Trophoblast cell (in vitro differentiated cells and primary cell): ENCODE results near the gene RASSF10.

Experiments used
- DNase-seq, 2 donors: peaks; one replicate each; pipeline ENCODE4 v3.0.0-alpha.2; 2016
- H2AFZ ChIP-seq: 2 replicates; pipeline ENCODE4 v1.6.1; 2013; ENCODE audit warnings: low read length, moderate library complexity, mild to moderate bottlenecking; ENCODE audit not compliant: insufficient read depth, poor library complexity
- H2AK5ac ChIP-seq: 2 replicates; pipeline ENCODE4 v1.6.1; 2013; ENCODE audit warnings: mild to moderate bottlenecking, low read length
- H2BK120ac ChIP-seq: 2 replicates; pipeline ENCODE4 v1.6.1; 2013; ENCODE audit warnings: low read length, mild to moderate bottlenecking, moderate library complexity; ENCODE audit not compliant: insufficient read depth, poor library complexity
- H2BK12ac ChIP-seq: 2 replicates; pipeline ENCODE4 v1.6.1; 2013; ENCODE audit warnings: mild to moderate bottlenecking, low read length, moderate library complexity
- H2BK5ac ChIP-seq: 2 replicates; pipeline ENCODE4 v1.6.1; 2013; ENCODE audit warnings: low read length, low read depth, moderate library complexity, mild to moderate bottlenecking; ENCODE audit not compliant: poor library complexity
- H3K14ac ChIP-seq: 2 replicates; pipeline ENCODE4 v1.6.1; 2013; ENCODE audit warnings: mild to moderate bottlenecking, low read length
- H3K18ac ChIP-seq: 2 replicates; pipeline ENCODE4 v1.6.1; 2013; ENCODE audit warnings: mild to moderate bottlenecking, low read length
- H3K23ac ChIP-seq: 2 replicates; pipeline ENCODE4 v1.6.1; 2013; ENCODE audit warnings: low read length
- H3K27ac ChIP-seq: 2 replicates; pipeline ENCODE4 v1.5.1; 2013; ENCODE audit warnings: low read depth, mild to moderate bottlenecking, inconsistent platforms, low read length, moderate library complexity
- H3K27me3 ChIP-seq: 2 replicates; pipeline ENCODE4 v1.6.1; 2013; ENCODE audit warnings: inconsistent platforms, mild to moderate bottlenecking, low read length, moderate library complexity; ENCODE audit not compliant: insufficient read depth
- H3K36me3 ChIP-seq, 2 experiments: 1 replicate in 1 of 2; 2 replicates in 1 of 2; pipeline ENCODE4 v1.6.1; 2013; ENCODE audit warnings: low read length in 2 of 2, mild to moderate bottlenecking in 2 of 2, moderate library complexity in 1 of 2; ENCODE audit not compliant: insufficient read depth in 2 of 2, control insufficient read depth in 1 of 2
- H3K4ac ChIP-seq: 2 replicates; pipeline ENCODE4 v1.6.1; 2013; ENCODE audit warnings: low read depth, mild to moderate bottlenecking, low read length, moderate library complexity
- H3K4me1 ChIP-seq, 2 experiments: 1 replicate in 1 of 2; 2 replicates in 1 of 2; pipeline ENCODE4 v1.6.1; 2013; ENCODE audit warnings: low read length in 2 of 2, mild to moderate bottlenecking in 2 of 2, moderate library complexity in 1 of 2; ENCODE audit not compliant: insufficient read depth in 2 of 2, control insufficient read depth in 1 of 2
- H3K4me2 ChIP-seq: 2 replicates; pipeline ENCODE4 v1.6.1; 2013; ENCODE audit warnings: inconsistent platforms, mild to moderate bottlenecking, low read length, moderate library complexity
- H3K4me3 ChIP-seq: 2 replicates; pipeline ENCODE4 v1.5.1; 2013; ENCODE audit warnings: mild to moderate bottlenecking, low read depth, low read length, inconsistent platforms
- H3K79me1 ChIP-seq: one replicate; pipeline ENCODE4 v1.6.1; 2013; ENCODE audit warnings: low read length
- H3K79me2 ChIP-seq: 2 replicates; pipeline ENCODE4 v1.6.1; 2013; ENCODE audit warnings: low read length, mild to moderate bottlenecking; ENCODE audit not compliant: control insufficient read depth, insufficient read depth, poor library complexity
- H3K9ac ChIP-seq: 2 replicates; pipeline ENCODE4 v1.6.1; 2013; ENCODE audit warnings: mild to moderate bottlenecking, low read length
- H3K9me3 ChIP-seq: 2 replicates; pipeline ENCODE4 v1.6.1; 2013; ENCODE audit warnings: low read depth, mild to moderate bottlenecking, control low read depth, inconsistent platforms, low read length; ENCODE audit not compliant: insufficient read depth
- H4K12ac ChIP-seq: 2 replicates; pipeline ENCODE4 v1.6.1; 2013; ENCODE audit warnings: low read depth, mild to moderate bottlenecking, low read length, moderate library complexity
- H4K8ac ChIP-seq: 2 replicates; pipeline ENCODE4 v1.6.1; 2013; ENCODE audit warnings: low read depth, mild to moderate bottlenecking, low read length, moderate library complexity
- H4K91ac ChIP-seq: one replicate; pipeline ENCODE4 v1.6.1; 2013; ENCODE audit warnings: low read depth, mild to moderate bottlenecking, low read length, moderate library complexity
- WGBS: extraction: QIAGEN DNeasy Blood & Tissue Kit; methylation state at CpG from one replicate; pipeline ENCODE4 v1.1.7; 2013; ENCODE audit warnings: missing lambda C conversion rate; ENCODE audit not compliant: insufficient read length, insufficient coverage; ENCODE audit errors: extremely low coverage; 5-methylcytosine and 5-hydroxymethylcytosine counted together

Gene RASSF10

DNA sequence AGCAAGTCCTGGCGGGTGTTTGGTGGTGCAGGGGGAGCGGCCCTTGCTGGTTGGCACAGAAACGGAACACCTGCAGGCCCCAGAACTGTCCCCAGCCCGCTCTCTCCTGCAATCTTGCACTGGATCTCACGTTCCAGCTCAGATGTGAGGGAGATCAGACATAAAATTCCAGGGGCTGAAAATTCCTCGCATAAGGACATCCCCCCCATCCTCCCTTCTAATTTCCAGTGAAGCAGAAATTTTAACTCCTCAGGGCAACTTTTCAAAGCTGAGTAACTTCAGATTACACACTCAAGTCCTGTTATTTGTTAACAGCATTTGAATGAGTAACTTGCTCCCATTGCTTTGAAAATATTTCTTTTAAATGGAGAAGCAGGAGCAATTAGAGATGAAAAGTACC, 40.3 kb upstream of the RASSF10 start:
- H3K9me3 ChIP-seq, result no peaks in the 10 kb centered on the region
- H2BK12ac ChIP-seq, result no peak overlapping the region
- H3K4me3 ChIP-seq, result no peak overlapping the region
- H3K4ac ChIP-seq, result no peak overlapping the region
- no peak overlapping the region for H3K4me2 ChIP-seq
- no peak overlapping the region for H2AK5ac ChIP-seq
- H3K18ac ChIP-seq, result no peak overlapping the region
- no peaks in the 10 kb centered on the region for H3K79me1 ChIP-seq
- H3K27ac ChIP-seq, result no peak overlapping the region
- no peak overlapping the region for H4K91ac ChIP-seq
- H4K12ac ChIP-seq, result no peak overlapping the region
- no peak overlapping the region for H2BK120ac ChIP-seq
- H3K36me3 ChIP-seq, result no peaks in the 10 kb centered on the region
- H2BK5ac ChIP-seq, result no peak overlapping the region
- no CpG with 5 or more reads among the region's 6 CpGs for WGBS
- no peaks in the 10 kb centered on the region for H3K79me2 ChIP-seq
- no peak overlapping the region for H3K23ac ChIP-seq
- no peaks in the 10 kb centered on the region for H3K27me3 ChIP-seq
- H2AFZ ChIP-seq, result no peak overlapping the region
- H3K4me1 ChIP-seq, result peaks cover 2 to 5% of the 10 kb centered on the region in 2 experiments
- H3K9ac ChIP-seq, result no peak overlapping the region
- peak in 1 of 2 donors; percentile 55 for DNase-seq
- no peak overlapping the region for H4K8ac ChIP-seq
- no peak overlapping the region for H3K14ac ChIP-seq

GRCh38 chr11:12971955-12972354, 37.2 kb upstream of the RASSF10 start:
- no peak overlapping the region for H3K23ac ChIP-seq
- H3K79me2 ChIP-seq, result no peaks in the 10 kb centered on the region
- H3K4me1 ChIP-seq, result peaks cover 2 to 5% of the 10 kb centered on the region in 2 experiments
- no peaks in the 10 kb centered on the region for H3K9me3 ChIP-seq
- H3K9ac ChIP-seq, result no peak overlapping the region
- H4K12ac ChIP-seq, result no peak overlapping the region
- no peak overlapping the region for H2BK120ac ChIP-seq
- H3K4me2 ChIP-seq, result no peak overlapping the region
- no CpG with 5 or more reads among the region's 1 CpG for WGBS
- H3K79me1 ChIP-seq, result no peaks in the 10 kb centered on the region
- H4K8ac ChIP-seq, result no peak overlapping the region
- no peak overlapping the region for H3K4ac ChIP-seq
- no peak overlapping the region for H3K4me3 ChIP-seq
- DNase-seq, result no peak
- H3K14ac ChIP-seq, result no peak overlapping the region
- no peak overlapping the region for H2AFZ ChIP-seq
- H3K27me3 ChIP-seq, result no peaks in the 10 kb centered on the region
- H3K27ac ChIP-seq, result no peak overlapping the region
- H2BK5ac ChIP-seq, result no peak overlapping the region
- no peak overlapping the region for H3K18ac ChIP-seq
- H4K91ac ChIP-seq, result no peak overlapping the region
- H2BK12ac ChIP-seq, result no peak overlapping the region
- no peaks in the 10 kb centered on the region for H3K36me3 ChIP-seq
- H2AK5ac ChIP-seq, result no peak overlapping the region

DNA sequence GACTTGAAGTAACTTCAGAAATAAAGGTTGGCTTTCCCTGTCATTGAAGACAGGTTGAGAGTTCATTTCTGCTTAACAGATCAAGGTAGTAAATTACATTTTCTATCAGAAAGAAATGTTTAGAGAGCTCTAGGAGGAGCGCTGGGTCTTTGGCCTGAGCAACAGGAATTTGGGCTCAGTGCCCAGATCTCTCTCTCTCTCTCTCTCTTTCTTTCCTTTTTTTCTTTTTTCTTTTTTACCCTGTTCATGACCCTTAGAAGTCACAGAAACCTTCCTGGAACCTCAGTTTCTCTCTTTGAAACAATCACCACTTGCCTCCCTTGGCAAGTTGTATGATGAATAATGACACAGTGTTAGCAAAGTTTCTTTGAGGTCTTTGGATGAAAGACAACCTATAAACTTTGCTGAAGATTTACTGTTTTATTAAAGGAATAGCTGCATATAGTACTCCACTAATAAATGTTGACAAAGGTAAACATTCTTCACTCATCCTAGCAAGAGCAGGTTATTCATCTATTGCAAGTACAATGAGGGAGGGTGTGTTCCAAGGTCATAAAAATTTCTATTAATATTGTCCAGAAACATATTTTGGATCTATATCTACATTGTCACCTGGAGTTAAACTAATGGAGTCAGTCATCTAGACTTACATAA, 35.5 kb upstream of the RASSF10 start:
- H4K8ac ChIP-seq, result no peak overlapping the region
- H3K27ac ChIP-seq, result no peak overlapping the region
- no peak overlapping the region for H3K14ac ChIP-seq
- no peak overlapping the region for H2AFZ ChIP-seq
- H3K79me1 ChIP-seq, result no peaks in the 10 kb centered on the region
- no CpG with 5 or more reads among the region's 1 CpG for WGBS
- no peak overlapping the region for H3K18ac ChIP-seq
- no peak overlapping the region for H2BK5ac ChIP-seq
- no peak overlapping the region for H2BK12ac ChIP-seq
- no peak overlapping the region for H4K12ac ChIP-seq
- DNase-seq, result no peak
- no peak overlapping the region for H4K91ac ChIP-seq
- H3K79me2 ChIP-seq, result no peaks in the 10 kb centered on the region
- H3K4me2 ChIP-seq, result no peak overlapping the region
- no peaks in the 10 kb centered on the region for H3K27me3 ChIP-seq
- no peaks in the 10 kb centered on the region for H3K36me3 ChIP-seq
- no peak overlapping the region for H3K9ac ChIP-seq
- peaks cover under 1 to 2% of the 10 kb centered on the region in 2 experiments for H3K4me1 ChIP-seq
- no peak overlapping the region for H3K4me3 ChIP-seq
- H3K9me3 ChIP-seq, result no peaks in the 10 kb centered on the region
- H2AK5ac ChIP-seq, result no peak overlapping the region
- no peak overlapping the region for H3K23ac ChIP-seq
- H2BK120ac ChIP-seq, result no peak overlapping the region
- H3K4ac ChIP-seq, result no peak overlapping the region

GRCh38 chr11:12975195-12975594, 33.9 kb upstream of the RASSF10 start:
- Histone ChIP-seq H2BK5ac (no peak overlapping the region), H3K18ac (no peak overlapping the region), H4K8ac (no peak overlapping the region), H3K4me2 (no peak overlapping the region), H3K36me3 (no peaks in the 10 kb centered on the region), H2BK120ac (no peak overlapping the region), H4K12ac (no peak overlapping the region), H3K27ac (no peak overlapping the region), H3K9me3 (no peaks in the 10 kb centered on the region), H2AFZ (no peak overlapping the region), H4K91ac (no peak overlapping the region), H3K4me1 (peaks cover 0 to 1% of the 10 kb centered on the region in 2 experiments), H3K23ac (no peak overlapping the region), H3K4ac (no peak overlapping the region), H3K9ac (no peak overlapping the region), H3K27me3 (no peaks in the 10 kb centered on the region), H3K4me3 (no peak overlapping the region), H2BK12ac (no peak overlapping the region), H3K79me1 (no peaks in the 10 kb centered on the region), H3K14ac (no peak overlapping the region), H3K79me2 (no peaks in the 10 kb centered on the region), H2AK5ac (no peak overlapping the region)
- WGBS, result no CpG with 5 or more reads among the region's 2 CpGs
- DNase-seq, result no peak
